SK-N-SH treated with all-trans-retinoic acid at 6 μM for 48 hours (cell line): ENCODE measurements around the gene SLC6A4.

Source experiments
- BACH2 ChIP-seq: fragments of 250-450 bp; sonication (Bioruptor Pico); IDR thresholded peaks from 2 replicates; pipeline ENCODE4 v1.9.0; 2021; ENCODE audit warnings: mild to moderate bottlenecking, borderline replicate concordance
- ISL1 ChIP-seq: fragments of 250-450 bp; sonication (Bioruptor Pico); IDR thresholded peaks from 2 replicates; pipeline ENCODE4 v2.1.2; 2022; ENCODE audit warnings: mild to moderate bottlenecking, moderate library complexity
- TF ChIP-seq, protein P1 (sequence below): fragments of 250-450 bp; sonication (Bioruptor Pico); IDR thresholded peaks from 2 replicates; pipeline ENCODE4 v1.8.0; 2020; ENCODE audit warnings: mild to moderate bottlenecking, moderate library complexity, borderline replicate concordance

DNA sequence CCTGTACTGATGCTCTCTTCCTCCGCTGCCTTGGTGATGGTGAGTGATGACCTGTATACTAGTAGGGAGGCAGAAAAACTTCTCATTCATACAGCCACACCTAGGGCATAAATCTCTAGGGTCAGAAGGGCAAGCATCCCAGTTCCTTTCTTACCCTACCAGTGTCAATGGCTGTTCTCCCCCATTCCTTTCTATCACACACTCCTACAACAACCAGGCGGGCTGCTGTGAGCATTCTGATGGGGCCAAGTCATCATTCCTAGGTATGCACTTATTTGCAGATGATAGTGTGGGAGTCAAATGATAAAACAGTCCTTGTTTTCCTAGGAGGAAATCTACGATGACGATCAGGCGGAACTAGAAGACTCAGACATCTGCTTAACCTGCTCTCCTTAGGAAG, 14.0 kb upstream of the SLC6A4 start:
- no peak for TF ChIP-seq ISL1 (CRISPR knock-in tag)
- TF ChIP-seq BACH2: no peak
- TF ChIP-seq, protein P1, sequence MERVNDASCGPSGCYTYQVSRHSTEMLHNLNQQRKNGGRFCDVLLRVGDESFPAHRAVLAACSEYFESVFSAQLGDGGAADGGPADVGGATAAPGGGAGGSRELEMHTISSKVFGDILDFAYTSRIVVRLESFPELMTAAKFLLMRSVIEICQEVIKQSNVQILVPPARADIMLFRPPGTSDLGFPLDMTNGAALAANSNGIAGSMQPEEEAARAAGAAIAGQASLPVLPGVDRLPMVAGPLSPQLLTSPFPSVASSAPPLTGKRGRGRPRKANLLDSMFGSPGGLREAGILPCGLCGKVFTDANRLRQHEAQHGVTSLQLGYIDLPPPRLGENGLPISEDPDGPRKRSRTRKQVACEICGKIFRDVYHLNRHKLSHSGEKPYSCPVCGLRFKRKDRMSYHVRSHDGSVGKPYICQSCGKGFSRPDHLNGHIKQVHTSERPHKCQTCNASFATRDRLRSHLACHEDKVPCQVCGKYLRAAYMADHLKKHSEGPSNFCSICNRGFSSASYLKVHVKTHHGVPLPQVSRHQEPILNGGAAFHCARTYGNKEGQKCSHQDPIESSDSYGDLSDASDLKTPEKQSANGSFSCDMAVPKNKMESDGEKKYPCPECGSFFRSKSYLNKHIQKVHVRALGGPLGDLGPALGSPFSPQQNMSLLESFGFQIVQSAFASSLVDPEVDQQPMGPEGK: no peak
